ENCODE results near the gene NAV3. TPM values are rescaled to one million over a fixed set of nuclear protein-coding genes. Genes with fewer than 3 reads are reported as not detected.

Gene NAV3
- total RNA-seq, 1 experiment from 2014 or later = 4.1 TPM

GRCh38 chr12:77841521-77841920 is 10.8 kb downstream of the NAV3 start:
- no peaks in the 10 kb centered on the region for H3K9me3 Mint-ChIP-seq (ENCODE audit: low read depth, unreplicated experiment)
- H3K27me3 Mint-ChIP-seq (ENCODE audit: unreplicated experiment) = no peaks in the 10 kb centered on the region
- DNase-seq = no peak
- H3K27ac Mint-ChIP-seq (ENCODE audit: unreplicated experiment) = no peak overlapping the region
- TF ChIP-seq CTCF (IDR thresholded peaks at IDR 0.05; ENCODE audit: unreplicated experiment) = no peak
- BruUV-seq (replicated peaks) = no TSS peak
- H3K4me3 Mint-ChIP-seq (ENCODE audit: low read depth, unreplicated experiment) = no peak overlapping the region
- peaks cover 34% of the 10 kb centered on the region for H3K4me1 Mint-ChIP-seq (ENCODE audit: low read depth, unreplicated experiment)
- CTCF ChIA-PET = no interaction called here
- intact Hi-C loops (cut with micrococcal nuclease; ENCODE audit: unreplicated experiment) = no loop called here
- no peaks in the 10 kb centered on the region for H3K36me3 Mint-ChIP-seq (ENCODE audit: insufficient read depth, unreplicated experiment)

GRCh38 chr12:77842430-77842829 is 11.7 kb downstream of the NAV3 start:
- intact Hi-C loops (cut with micrococcal nuclease; ENCODE audit: unreplicated experiment) = no loop called here
- DNase-seq = no peak

GRCh38 chr12:77845831-77846230 is 15.1 kb downstream of the NAV3 start:
- CTCF ChIA-PET = interaction anchor here (0.6 to 1.7 kb wide), 5 partner anchors 34 to 96 kb away, joined by 3 to 5 read pairs (median 3); no protein-coding TSS in a partner anchor
- Mint-ChIP-seq H3K27me3 (ENCODE audit: unreplicated experiment) (no peaks in the 10 kb centered on the region), H3K27ac (ENCODE audit: unreplicated experiment) (no peak overlapping the region), H3K36me3 (ENCODE audit: insufficient read depth, unreplicated experiment) (no peaks in the 10 kb centered on the region), H3K4me1 (ENCODE audit: low read depth, unreplicated experiment) (peaks cover 55% of the 10 kb centered on the region), H3K4me3 (ENCODE audit: low read depth, unreplicated experiment) (no peak overlapping the region), H3K9me3 (ENCODE audit: low read depth, unreplicated experiment) (no peaks in the 10 kb centered on the region)
- no peak for TF ChIP-seq CTCF (IDR thresholded peaks at IDR 0.05; ENCODE audit: unreplicated experiment)
- intact Hi-C loops (cut with micrococcal nuclease; ENCODE audit: unreplicated experiment) = loop anchor here (5.0 kb wide), 1 partner anchor 81 kb away; no protein-coding TSS in a partner anchor
- no TSS peak for BruUV-seq (replicated peaks)
- no peak for DNase-seq

More at GRCh38 chr12:77842430-77842829, 11.7 kb downstream of the NAV3 start:
- Mint-ChIP-seq H3K27ac (ENCODE audit: unreplicated experiment) (no peak overlapping the region), H3K36me3 (ENCODE audit: insufficient read depth, unreplicated experiment) (no peaks in the 10 kb centered on the region), H3K4me3 (ENCODE audit: low read depth, unreplicated experiment) (no peak overlapping the region), H3K27me3 (ENCODE audit: unreplicated experiment) (no peaks in the 10 kb centered on the region), H3K9me3 (ENCODE audit: low read depth, unreplicated experiment) (no peaks in the 10 kb centered on the region), H3K4me1 (ENCODE audit: low read depth, unreplicated experiment) (peaks cover 43% of the 10 kb centered on the region)
- no TSS peak for BruUV-seq (replicated peaks)
- TF ChIP-seq CTCF (IDR thresholded peaks at IDR 0.05; ENCODE audit: unreplicated experiment) = no peak
- CTCF ChIA-PET = no interaction called here

GRCh38 chr12:77847060-77847541 is 16.4 kb downstream of the NAV3 start:
- CTCF ChIA-PET = interaction anchor here (1.3 kb wide), 1 partner anchor 78 kb away, joined by 4 read pairs; no protein-coding TSS in a partner anchor
- Mint-ChIP-seq H3K4me1 (ENCODE audit: low read depth, unreplicated experiment) (peaks cover 44% of the 10 kb centered on the region), H3K27ac (ENCODE audit: unreplicated experiment) (peak overlapping the region; percentile 92), H3K9me3 (ENCODE audit: low read depth, unreplicated experiment) (no peaks in the 10 kb centered on the region), H3K27me3 (ENCODE audit: unreplicated experiment) (no peaks in the 10 kb centered on the region), H3K4me3 (ENCODE audit: low read depth, unreplicated experiment) (no peak overlapping the region), H3K36me3 (ENCODE audit: insufficient read depth, unreplicated experiment) (no peaks in the 10 kb centered on the region)
- DNase-seq = no peak
- intact Hi-C loops (cut with micrococcal nuclease; ENCODE audit: unreplicated experiment) = loop anchor here (5.0 kb wide), 1 partner anchor 80 kb away; no protein-coding TSS in a partner anchor
- no peak for TF ChIP-seq CTCF (IDR thresholded peaks at IDR 0.05; ENCODE audit: unreplicated experiment)
- no TSS peak for BruUV-seq (replicated peaks)

Data from Calu3 (cell line).